PC-3 (cell line): ENCODE results near the gene FUBP1. TPM values are rescaled to one million over a fixed set of nuclear protein-coding genes. Genes with fewer than 3 reads are reported as not detected.

Experiments used
- ATAC-seq: fragments of 200-7000 bp; cut with Tn5 transposase; 2 replicates; pipeline ENCODE4 v1.9.1; 2020; ENCODE audit warnings: mild to moderate bottlenecking, moderate library complexity
- BruUV-seq: library from RNA; stranded (reverse); fragments of 400-500 nt; replicated peaks from 2 replicates; lab custom pipeline; 2021; lab: Mats Ljungman, UMichigan
- CTCF ChIA-PET: fragments of 300-600 bp; sonication (Branson Sonifier 250); formaldehyde crosslinking; loops from one replicate; lab custom pipeline; 2022; ENCODE audit warnings: antibody characterized with exemption; lab: Charles Lee
- POLR2A ChIA-PET: fragments of 300-600 bp; sonication (Branson Sonifier 250); formaldehyde crosslinking; loops from one replicate; lab custom pipeline; 2022; ENCODE audit warnings: antibody characterized with exemption; ENCODE audit not compliant: unreplicated experiment; lab: Charles Lee
- DNase-seq: peaks from one replicate; pipeline ENCODE4 v3.0.0-alpha.2; 2015
- H2AFZ ChIP-seq: fragments of 300-600 bp; sonication (generic); 2 replicates; pipeline ENCODE4 v1.6.0; 2016; ENCODE audit warnings: antibody characterized with exemption, low read length
- H3F3A ChIP-seq: fragments of 300-600 bp; sonication (generic); one replicate; pipeline ENCODE4 v1.6.0; 2017; ENCODE audit warnings: antibody characterized with exemption, low read length, control low read depth, mild to moderate bottlenecking; ENCODE audit not compliant: unreplicated experiment
- H3K27ac ChIP-seq: fragments of 300-600 bp; sonication (generic); 2 replicates; pipeline ENCODE4 v1.5.1; 2016; ENCODE audit warnings: mild to moderate bottlenecking, low read length
- H3K27me3 ChIP-seq: fragments of 300-600 bp; sonication (generic); 2 replicates; pipeline ENCODE4 v1.6.1; 2016; ENCODE audit warnings: low read length, mixed read lengths
- H3K36me3 ChIP-seq: fragments of 300-600 bp; sonication (generic); 2 replicates; pipeline ENCODE4 v1.6.1; 2016; ENCODE audit warnings: low read depth, mixed run types, low read length, mixed read lengths
- H3K4me1 ChIP-seq: fragments of 300-600 bp; sonication (generic); 2 replicates; pipeline ENCODE4 v1.5.1; 2016; ENCODE audit warnings: low read length; ENCODE audit not compliant: insufficient read depth
- H3K4me2 ChIP-seq: fragments of 300-600 bp; sonication (generic); 2 replicates; pipeline ENCODE4 v1.6.0; 2016; ENCODE audit warnings: low read length
- H3K4me3 ChIP-seq: fragments of 300-600 bp; sonication (generic); 2 replicates; pipeline ENCODE4 v1.5.1; 2016; ENCODE audit warnings: mild to moderate bottlenecking, low read length, mixed read lengths
- H3K79me2 ChIP-seq: fragments of 300-600 bp; sonication (generic); 2 replicates; pipeline ENCODE4 v1.6.1; 2017; ENCODE audit warnings: low read length, mixed read lengths
- H3K9ac ChIP-seq: fragments of 300-600 bp; sonication (generic); 2 replicates; pipeline ENCODE4 v1.6.0; 2016; ENCODE audit warnings: mild to moderate bottlenecking, low read length
- H3K9me2 ChIP-seq: fragments of 300-600 bp; sonication (generic); replicated peaks from 2 replicates; pipeline ENCODE4 v1.6.1; 2016; ENCODE audit warnings: mixed run types, low read length, mixed read lengths
- H3K9me3 ChIP-seq: fragments of 300-600 bp; sonication (generic); 2 replicates; pipeline ENCODE4 v1.6.1; 2016; ENCODE audit warnings: low read length, mixed read lengths
- H4K20me1 ChIP-seq: fragments of 300-600 bp; sonication (generic); 2 replicates; pipeline ENCODE4 v1.6.1; 2016; ENCODE audit warnings: low read length, mixed read lengths
- EZH2 ChIP-seq: fragments of 300-600 bp; sonication (generic); IDR thresholded peaks from one replicate; pipeline ENCODE4 v1.6.1; 2017; ENCODE audit warnings: antibody characterized with exemption, mild to moderate bottlenecking, low read length; ENCODE audit not compliant: unreplicated experiment
- EZH2phosphoT487 ChIP-seq: fragments of 300-600 bp; sonication (generic); IDR thresholded peaks from 2 replicates; pipeline ENCODE4 v1.6.1; 2018; ENCODE audit warnings: mild to moderate bottlenecking, antibody characterized with exemption, low read length, borderline replicate concordance
- intact Hi-C: fragments of 100-400 bp; cut with micrococcal nuclease; formaldehyde crosslinking; loops from 2 replicates; pipeline ENCODE4 v1.9.0; 2023
- total RNA-seq: library from RNA; depleted of rRNA; stranded (reverse); fragments of >200 nt; gene quantifications from 2 replicates; pipeline ENCODE4 v1.2.3, GENCODE V29; 2014
- TF ChIP-seq, protein P1 (sequence below): fragments of 300-600 bp; sonication (generic); conservative IDR thresholded peaks from 2 replicates; pipeline ENCODE4 v1.5.1; 2017; ENCODE audit warnings: antibody characterized with exemption, low read depth, mild to moderate bottlenecking, low read length

Gene FUBP1
- total RNA-seq, 1 experiment from 2014 or later: 81.5 TPM

DNA sequence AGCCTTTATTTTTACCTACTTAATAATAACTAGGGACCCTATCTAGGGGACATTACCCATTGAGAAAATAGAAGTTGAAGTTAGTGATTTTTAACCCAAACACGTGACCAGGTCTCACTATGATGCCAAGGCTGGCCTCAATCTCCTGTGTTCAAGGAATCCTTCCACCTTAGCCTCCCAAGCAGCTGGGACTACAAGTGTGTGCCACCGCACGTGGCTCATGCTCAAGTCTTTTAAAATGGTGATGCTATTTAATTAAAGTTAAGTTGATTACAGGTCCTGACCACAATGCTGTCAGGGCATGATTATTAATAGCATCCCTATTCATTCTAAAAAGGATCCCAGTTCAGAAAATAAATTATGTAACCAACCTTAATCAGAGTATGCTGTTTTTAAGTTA, 25.0 kb downstream of the FUBP1 start:
- no peak overlapping the region for H3K4me3 ChIP-seq
- ATAC-seq (no peak), DNase-seq (no peak)
- intact Hi-C loops: no loop called here
- H3K27me3 ChIP-seq: no peaks in the 10 kb centered on the region
- POLR2A ChIA-PET: no interaction called here
- CTCF ChIA-PET: no interaction called here
- peaks cover 24% of the 10 kb centered on the region for H4K20me1 ChIP-seq
- peaks cover 93% of the 10 kb centered on the region for H3K36me3 ChIP-seq
- BruUV-seq: no TSS peak
- no peak overlapping the region for H3K9ac ChIP-seq
- peaks cover 24% of the 10 kb centered on the region; the same call in 1 of the 2 replicates for H3K79me2 ChIP-seq
- no peaks in the 10 kb centered on the region for H3K9me3 ChIP-seq
- H3K27ac ChIP-seq: no peak overlapping the region
- no peak overlapping the region for H2AFZ ChIP-seq
- H3K4me2 ChIP-seq: no peak overlapping the region
- no peaks in the 10 kb centered on the region for H3K4me1 ChIP-seq
- TF ChIP-seq, protein P1, sequence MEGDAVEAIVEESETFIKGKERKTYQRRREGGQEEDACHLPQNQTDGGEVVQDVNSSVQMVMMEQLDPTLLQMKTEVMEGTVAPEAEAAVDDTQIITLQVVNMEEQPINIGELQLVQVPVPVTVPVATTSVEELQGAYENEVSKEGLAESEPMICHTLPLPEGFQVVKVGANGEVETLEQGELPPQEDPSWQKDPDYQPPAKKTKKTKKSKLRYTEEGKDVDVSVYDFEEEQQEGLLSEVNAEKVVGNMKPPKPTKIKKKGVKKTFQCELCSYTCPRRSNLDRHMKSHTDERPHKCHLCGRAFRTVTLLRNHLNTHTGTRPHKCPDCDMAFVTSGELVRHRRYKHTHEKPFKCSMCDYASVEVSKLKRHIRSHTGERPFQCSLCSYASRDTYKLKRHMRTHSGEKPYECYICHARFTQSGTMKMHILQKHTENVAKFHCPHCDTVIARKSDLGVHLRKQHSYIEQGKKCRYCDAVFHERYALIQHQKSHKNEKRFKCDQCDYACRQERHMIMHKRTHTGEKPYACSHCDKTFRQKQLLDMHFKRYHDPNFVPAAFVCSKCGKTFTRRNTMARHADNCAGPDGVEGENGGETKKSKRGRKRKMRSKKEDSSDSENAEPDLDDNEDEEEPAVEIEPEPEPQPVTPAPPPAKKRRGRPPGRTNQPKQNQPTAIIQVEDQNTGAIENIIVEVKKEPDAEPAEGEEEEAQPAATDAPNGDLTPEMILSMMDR: no peak
- no peak for TF ChIP-seq EZH2
- TF ChIP-seq EZH2phosphoT487: no peak
- H3K9me2 ChIP-seq: no peaks in the 10 kb centered on the region
- H3F3A ChIP-seq: peaks cover 14% of the 10 kb centered on the region

DNA sequence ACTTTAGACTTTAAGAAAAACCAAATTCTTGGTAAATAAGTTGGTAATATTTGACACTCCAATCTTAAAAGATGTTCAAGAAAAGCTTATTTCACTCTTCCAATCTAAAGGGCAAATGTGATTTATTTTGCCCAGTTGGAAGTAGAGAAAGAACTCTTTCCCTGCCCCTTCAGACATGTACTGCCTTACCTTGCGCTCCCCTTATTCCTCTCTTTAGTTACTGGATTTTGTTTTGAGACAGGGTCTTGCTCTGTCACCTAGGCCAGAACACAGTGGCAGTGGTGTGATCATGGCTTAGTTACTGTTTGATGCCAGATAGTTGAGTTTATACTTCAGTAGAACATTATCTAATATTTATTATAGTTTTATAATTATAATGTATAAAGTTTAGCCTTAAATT, 27.5 kb downstream of the FUBP1 start:
- BruUV-seq: no TSS peak
- intact Hi-C loops: no loop called here
- H3K9ac ChIP-seq: no peak overlapping the region
- H3K4me1 ChIP-seq: no peaks in the 10 kb centered on the region
- peaks cover 18% of the 10 kb centered on the region; the same call in 1 of the 2 replicates for H3K79me2 ChIP-seq
- no peak overlapping the region for H3K27ac ChIP-seq
- no peaks in the 10 kb centered on the region for H3K9me2 ChIP-seq
- ATAC-seq: no peak
- peaks cover 93% of the 10 kb centered on the region for H3K36me3 ChIP-seq
- ChIA-PET CTCF (no interaction called here), POLR2A (no interaction called here)
- no peak overlapping the region for H3K4me2 ChIP-seq
- no peak for DNase-seq
- no peak overlapping the region for H2AFZ ChIP-seq
- H4K20me1 ChIP-seq: peaks cover 13% of the 10 kb centered on the region
- no peaks in the 10 kb centered on the region for H3K9me3 ChIP-seq
- no peak for TF ChIP-seq EZH2phosphoT487
- TF ChIP-seq, protein P1: no peak
- no peak for TF ChIP-seq EZH2
- H3F3A ChIP-seq: peaks cover 11% of the 10 kb centered on the region
- no peaks in the 10 kb centered on the region for H3K27me3 ChIP-seq
- H3K4me3 ChIP-seq: no peak overlapping the region

DNA sequence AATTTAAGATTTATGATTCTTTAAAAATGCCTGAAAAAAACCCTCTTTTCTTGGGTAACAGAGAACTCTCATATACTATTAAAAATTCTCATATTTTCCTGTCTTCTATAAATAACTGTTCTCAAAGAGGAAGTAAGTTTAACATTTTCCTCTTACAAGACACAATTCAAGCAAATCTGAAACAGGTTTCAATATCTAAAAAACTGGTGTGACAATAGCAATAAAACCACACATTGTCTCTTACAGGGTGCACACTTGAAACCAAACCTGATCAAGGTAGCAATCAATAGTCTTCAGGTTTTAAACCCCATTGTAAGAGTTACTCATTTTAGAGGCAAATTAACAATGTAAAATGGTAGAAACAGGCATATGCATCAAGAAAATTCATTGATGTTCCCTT, 28.0 kb downstream of the FUBP1 start:
- H3K36me3 ChIP-seq: peaks cover 92% of the 10 kb centered on the region
- H3K9me2 ChIP-seq: no peaks in the 10 kb centered on the region
- peaks cover 6% of the 10 kb centered on the region for H3F3A ChIP-seq
- no peaks in the 10 kb centered on the region for H3K4me1 ChIP-seq
- no TSS peak for BruUV-seq
- no peak for ATAC-seq
- TF ChIP-seq, protein P1: no peak
- TF ChIP-seq EZH2 (no peak), EZH2phosphoT487 (no peak)
- ChIA-PET POLR2A (no interaction called here), CTCF (no interaction called here)
- peaks cover 18% of the 10 kb centered on the region; the same call in 1 of the 2 replicates for H3K79me2 ChIP-seq
- H3K4me2 ChIP-seq: no peak overlapping the region
- no peak overlapping the region for H2AFZ ChIP-seq
- no peak overlapping the region for H3K9ac ChIP-seq
- no peaks in the 10 kb centered on the region for H3K9me3 ChIP-seq
- H4K20me1 ChIP-seq: peaks cover 13% of the 10 kb centered on the region
- H3K27me3 ChIP-seq: no peaks in the 10 kb centered on the region
- DNase-seq: no peak
- H3K27ac ChIP-seq: no peak overlapping the region
- intact Hi-C loops: no loop called here
- no peak overlapping the region for H3K4me3 ChIP-seq
